WERI-Rb-1 (cell line): Measurements from ENCODE around the gene FBXL17.

ENCODE experiments used
- DNase-seq: peaks from one replicate; pipeline ENCODE4 v3.0.0-alpha.2; 2020
- H3K27ac ChIP-seq: fragments of 250-450 bp; sonication (Bioruptor Pico); 2 replicates; pipeline ENCODE4 v1.5.1; 2020; ENCODE audit warnings: mild to moderate bottlenecking, moderate library complexity
- H3K27me3 ChIP-seq: fragments of 250-450 bp; sonication (Bioruptor Pico); 2 replicates; pipeline ENCODE4 v1.5.1; 2021; ENCODE audit warnings: mild to moderate bottlenecking, low read depth, moderate library complexity; ENCODE audit not compliant: insufficient read depth, severe bottlenecking
- H3K36me3 ChIP-seq: fragments of 250-450 bp; sonication (Bioruptor Pico); 2 replicates; pipeline ENCODE4 v1.5.1; 2020; ENCODE audit warnings: mild to moderate bottlenecking, moderate library complexity
- H3K4me3 ChIP-seq: 2 replicates; pipeline ENCODE4 v1.5.1; 2011; ENCODE audit warnings: low read depth, mild to moderate bottlenecking, control low read depth, low read length
- H3K9me3 ChIP-seq: fragments of 250-450 bp; sonication (Bioruptor Pico); 2 replicates; pipeline ENCODE4 v1.5.1; 2021; ENCODE audit warnings: mild to moderate bottlenecking, moderate library complexity; ENCODE audit not compliant: severe bottlenecking
- CTCF ChIP-seq: IDR thresholded peaks from 2 replicates; pipeline ENCODE4 v1.5.1; 2011; ENCODE audit warnings: low read depth, mild to moderate bottlenecking, control low read depth, inconsistent platforms, low read length

The FBXL17 gene

GRCh38 chr5:108303086-108303485 lies 78.8 kb downstream of the FBXL17 start:
- Histone ChIP-seq H3K36me3 (no peaks in the 10 kb centered on the region), H3K27ac (no peak overlapping the region), H3K27me3 (no peaks in the 10 kb centered on the region), H3K9me3 (no peaks in the 10 kb centered on the region), H3K4me3 (no peak overlapping the region)
- no peak for TF ChIP-seq CTCF
- no peak for DNase-seq

- Histone ChIP-seq H3K27ac (no peak overlapping the region), H3K9me3 (no peaks in the 10 kb centered on the region), H3K27me3 (no peaks in the 10 kb centered on the region), H3K4me3 (no peak overlapping the region), H3K36me3 (no peaks in the 10 kb centered on the region)
- no peak for DNase-seq
- no peak for TF ChIP-seq CTCF
These were observed 84.8 kb downstream of the FBXL17 start for GRCh38 chr5:108297042-108297601.

- no peak for DNase-seq
These were observed 86.1 kb downstream of the FBXL17 start for GRCh38 chr5:108295578-108296368.

GRCh38 chr5:108280960-108281569 lies 100.8 kb downstream of the FBXL17 start:
- no peak overlapping the region for H3K27ac ChIP-seq
- TF ChIP-seq CTCF, result no peak
- peaks cover 7% of the 10 kb centered on the region for H3K9me3 ChIP-seq
- no peak for DNase-seq
- H3K27me3 ChIP-seq, result no peaks in the 10 kb centered on the region
- no peak overlapping the region for H3K4me3 ChIP-seq
- no peaks in the 10 kb centered on the region for H3K36me3 ChIP-seq

More at GRCh38 chr5:108295578-108296368, 86.1 kb downstream of the FBXL17 start:
- H3K36me3 ChIP-seq, result no peaks in the 10 kb centered on the region
- TF ChIP-seq CTCF, result no peak
- H3K27ac ChIP-seq, result no peak overlapping the region
- H3K4me3 ChIP-seq, result no peak overlapping the region
- no peaks in the 10 kb centered on the region for H3K27me3 ChIP-seq
- no peaks in the 10 kb centered on the region for H3K9me3 ChIP-seq

- no peak overlapping the region for H3K4me3 ChIP-seq
- H3K27ac ChIP-seq, result no peak overlapping the region
- no peak for DNase-seq
- H3K36me3 ChIP-seq, result no peaks in the 10 kb centered on the region
- H3K9me3 ChIP-seq, result peaks cover 7% of the 10 kb centered on the region
- no peaks in the 10 kb centered on the region for H3K27me3 ChIP-seq
- no peak for TF ChIP-seq CTCF
These were observed 101.7 kb downstream of the FBXL17 start for GRCh38 chr5:108280248-108280647.
